ENCODE results near the gene CHAT.

- TF ChIP-seq CTCF (conservative IDR thresholded peaks at IDR 0.05): no peak
- no peak for TF ChIP-seq ZFX (IDR thresholded peaks at IDR 0.05)
Measured at GRCh38 chr10:49598986-49599385, 14.9 kb upstream of the CHAT start.

Measured in C4-2B (cell line).